ENCODE measurements around the gene PTGDS. TPM values are rescaled to one million over a fixed set of nuclear protein-coding genes. Genes with fewer than 3 reads are reported as not detected.

Gene PTGDS
- total and polyA plus RNA-seq, 12 donors, result 1.1 to 812 (median 219) TPM

GRCh38 chr9:136994180-136994887 lies 17.0 kb downstream of the PTGDS start:
- Histone ChIP-seq H3K4me3 (no peak overlapping the region), H3K27me3 (no peaks in the 10 kb centered on the region), H3K9me3 (replicated peaks in 1 of 3) (no peaks in the 10 kb centered on the region), H3K27ac (no peak overlapping the region), H3K36me3 (replicated peaks in 1 of 2) (no peaks in the 10 kb centered on the region), H3K4me1 (replicated peaks in 1 of 2) (peaks cover 13 to 22% of the 10 kb centered on the region in 2 donors)
- WGBS, 4 donors, result 81 to 92% (median 83%) methylated on average over 30 to 54 of the region's 54 CpGs
- intact Hi-C loops (cut with DNase I), result no loop called here
- no peak for DNase-seq
- TF ChIP-seq POLR2A (IDR thresholded peaks at IDR 0.05) (no peak), CTCF (IDR thresholded peaks at IDR 0.05) (no peak)

GRCh38 chr9:136994888-136995230 lies 17.6 kb downstream of the PTGDS start:
- no peak overlapping the region for H3K4me3 ChIP-seq
- no peaks in the 10 kb centered on the region for H3K9me3 ChIP-seq (replicated peaks in 1 of 3)
- H3K36me3 ChIP-seq (replicated peaks in 1 of 2), result no peaks in the 10 kb centered on the region
- H3K27ac ChIP-seq, result no peak overlapping the region
- TF ChIP-seq CTCF (IDR thresholded peaks at IDR 0.05), result no peak
- no peak for TF ChIP-seq POLR2A (IDR thresholded peaks at IDR 0.05)
- H3K4me1 ChIP-seq (replicated peaks in 1 of 2), result peaks cover 13 to 22% of the 10 kb centered on the region in 2 donors
- 64 to 80% (median 68%) methylated on average over 5 to 40 of the region's 40 CpGs for WGBS, 4 donors
- intact Hi-C loops (cut with DNase I), result no loop called here
- H3K27me3 ChIP-seq, result no peaks in the 10 kb centered on the region
- no peak for DNase-seq

- no peak overlapping the region for H3K4me3 ChIP-seq
- no peaks in the 10 kb centered on the region for H3K36me3 ChIP-seq (replicated peaks in 1 of 2)
- intact Hi-C loops (cut with DNase I), result no loop called here
- H3K4me1 ChIP-seq (replicated peaks in 1 of 2), result peaks cover 13 to 22% of the 10 kb centered on the region in 2 donors
- DNase-seq, result no peak
- no peak for TF ChIP-seq CTCF (IDR thresholded peaks at IDR 0.05)
- TF ChIP-seq POLR2A (IDR thresholded peaks at IDR 0.05), result no peak
- H3K27me3 ChIP-seq, result no peaks in the 10 kb centered on the region
- 25 to 41% (median 39%) methylated on average over 2 to 30 of the region's 30 CpGs; no CpG with 5 or more reads in 1 of the 4 donors for WGBS, 4 donors
- no peaks in the 10 kb centered on the region for H3K9me3 ChIP-seq (replicated peaks in 1 of 3)
- no peak overlapping the region for H3K27ac ChIP-seq
These were observed 18.1 kb downstream of the PTGDS start for GRCh38 chr9:136995362-136995761.

GRCh38 chr9:136995772-136996311 lies 18.5 kb downstream of the PTGDS start:
- 8 to 25% (median 21%) methylated on average over 3 to 12 of the region's 12 CpGs for WGBS, 4 donors
- TF ChIP-seq POLR2A (IDR thresholded peaks at IDR 0.05) (no peak), CTCF (IDR thresholded peaks at IDR 0.05) (no peak)
- H3K4me1 ChIP-seq (replicated peaks in 1 of 2), result peaks cover 13 to 22% of the 10 kb centered on the region in 2 donors
- intact Hi-C loops (cut with DNase I), result no loop called here
- no peak overlapping the region for H3K4me3 ChIP-seq
- H3K27me3 ChIP-seq, result no peaks in the 10 kb centered on the region
- H3K9me3 ChIP-seq (replicated peaks in 1 of 3), result no peaks in the 10 kb centered on the region
- no peaks in the 10 kb centered on the region for H3K36me3 ChIP-seq (replicated peaks in 1 of 2)
- H3K27ac ChIP-seq, result no peak overlapping the region
- peak in 2 of 7 donors; percentile 39 to 40 for DNase-seq

Data from adrenal gland (tissue), 12 donors.